Measurements from ENCODE around the gene MARCHF9.
A peak's percentile ranks its signal among the peaks of the same experiment; 100 is the strongest.
"Not testable (repeated sequence)": the region's sequence is repeated elsewhere in the genome, so short reads cannot be mapped to it uniquely, and the experiment has no call there.

MARCHF9 gene

GRCh38 chr12:57771873-57772428 is 17.0 kb downstream of the MARCHF9 start, which contains the start of gene METTL1:
Gene METTL1, minus strand, starts transcription at chr12:57772105. Its CDS starts 22 bp downstream, at chr12:57772083.
- H3K27me3 ChIP-seq (replicated peaks in 2 of 5; ENCODE audit: control insufficient read depth in 4 of 5, insufficient read depth in 5 of 5, low read length in 4 of 5) = peaks cover 0 to 9% (median 2%) of the 10 kb centered on the region in 5 experiments
- WGBS (ENCODE audit: insufficient coverage) = 0% methylated on average over 18 of the region's 28 CpGs
- peaks cover 2 to 23% (median 19%) of the 10 kb centered on the region in 4 experiments for H3K4me1 ChIP-seq (ENCODE audit: control extremely low read depth in 1 of 4, control insufficient read depth in 4 of 4, insufficient read depth in 4 of 4, low read length in 3 of 4)
- H3K9me3 ChIP-seq (ENCODE audit: control extremely low read depth in 1 of 5, control insufficient read depth in 4 of 5, insufficient read depth in 2 of 5, low read depth in 1 of 5, low read length in 4 of 5) = no peaks in the 10 kb centered on the region
- ChIA-PET POLR2A (interaction anchor here (0.8 to 1.5 kb wide), 4 partner anchors 11 to 20 kb away, joined by 3 to 8 read pairs (median 4); partner anchors contain the start of genes CDK4, MARCHF9 and TSFM), CTCF (interaction anchor here (0.6 to 10.4 kb wide), 4 partner anchors 9 to 61 kb away, joined by 3 to 74 read pairs (median 6); partner anchors contain the start of gene TSFM)
- peak within 1 kb of the TSS; percentile 86 to 96 (median 93) for H3K4me3 ChIP-seq (ENCODE audit: control insufficient read depth in 1 of 7, extremely low read depth in 1 of 7, insufficient read depth in 4 of 7, low read depth in 2 of 7, low read length in 6 of 7)
- peak; percentile 97 to 99 (median 98) for DNase-seq
- peak within 1 kb of the TSS; percentile 64 to 88 for H3K27ac ChIP-seq (ENCODE audit: insufficient read depth in 1 of 2, low read depth in 1 of 2, low read length in 2 of 2, poor library complexity in 1 of 2, severe bottlenecking in 2 of 2)
- H3K36me3 ChIP-seq (ENCODE audit: control insufficient read depth in 4 of 4, insufficient read depth in 4 of 4, low read length in 3 of 4) = peaks cover 5 to 25% (median 13%) of the 10 kb centered on the region in 4 experiments

DNA sequence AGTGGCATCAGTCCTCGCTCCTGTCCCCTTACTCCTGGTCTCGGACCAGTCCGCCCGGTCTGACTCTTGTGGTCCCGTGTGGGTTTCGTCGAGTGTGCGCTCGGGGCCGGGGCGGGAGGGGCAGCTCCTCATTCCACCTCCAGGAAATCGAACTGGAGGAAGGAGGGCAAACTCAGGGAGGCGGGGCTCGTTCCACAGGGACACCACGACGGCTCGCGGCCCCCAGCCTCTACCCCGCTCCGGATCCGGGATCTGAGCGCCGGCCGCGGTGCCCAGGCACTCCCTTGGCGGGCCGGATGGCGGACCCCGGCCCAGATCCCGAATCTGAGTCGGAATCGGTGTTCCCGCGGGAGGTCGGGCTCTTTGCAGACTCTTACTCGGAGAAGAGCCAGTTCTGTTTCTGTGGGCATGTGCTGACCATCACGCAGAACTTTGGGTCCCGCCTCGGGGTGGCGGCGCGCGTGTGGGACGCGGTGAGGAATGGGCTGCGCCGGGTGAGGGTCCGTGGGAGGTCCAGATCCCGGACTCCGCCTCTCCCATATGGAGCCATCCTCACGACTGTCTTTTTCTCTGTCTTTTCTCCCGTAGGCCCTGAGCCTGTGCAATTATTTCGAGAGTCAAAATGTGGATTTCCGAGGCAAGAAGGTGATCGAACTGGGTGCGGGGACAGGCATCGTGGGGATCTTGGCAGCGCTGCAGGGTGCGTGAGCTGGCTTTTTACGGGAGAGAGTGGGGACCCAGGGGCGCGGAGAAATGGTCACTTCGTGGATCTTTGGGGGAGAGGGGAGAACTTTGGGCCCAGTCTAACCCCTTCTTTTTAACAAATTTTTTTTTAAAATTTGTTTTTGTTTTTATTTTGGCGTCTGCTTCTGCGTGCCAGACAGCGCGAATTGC is 17.8 kb downstream of the MARCHF9 start, which contains the start of gene EEF1AKMT3:
EEF1AKMT3 (plus strand) TSS at position 186 of the 894 bp plus-strand sequence; CDS start at position 297, 111 bp downstream.
- Histone ChIP-seq H3K27ac (ENCODE audit: insufficient read depth in 1 of 2, low read depth in 1 of 2, low read length in 2 of 2, poor library complexity in 1 of 2, severe bottlenecking in 2 of 2) (peak within 1 kb of the TSS; percentile 64 to 88), H3K27me3 (replicated peaks in 2 of 5; ENCODE audit: control insufficient read depth in 4 of 5, insufficient read depth in 5 of 5, low read length in 4 of 5) (peaks cover 0 to 2% (median 0%) of the 10 kb centered on the region in 5 experiments), H3K4me3 (ENCODE audit: control insufficient read depth in 1 of 7, extremely low read depth in 1 of 7, insufficient read depth in 4 of 7, low read depth in 2 of 7, low read length in 6 of 7) (peak within 1 kb of the TSS; percentile 86 to 96 (median 93)), H3K4me1 (ENCODE audit: control extremely low read depth in 1 of 4, control insufficient read depth in 4 of 4, insufficient read depth in 4 of 4, low read length in 3 of 4) (peaks cover 2 to 23% (median 18%) of the 10 kb centered on the region in 4 experiments), H3K9me3 (ENCODE audit: control extremely low read depth in 1 of 5, control insufficient read depth in 4 of 5, insufficient read depth in 2 of 5, low read depth in 1 of 5, low read length in 4 of 5) (no peaks in the 10 kb centered on the region), H3K36me3 (ENCODE audit: control insufficient read depth in 4 of 4, insufficient read depth in 4 of 4, low read length in 3 of 4) (peaks cover 5 to 25% (median 13%) of the 10 kb centered on the region in 4 experiments)
- peak in 1 of 3 donors; percentile 41 for DNase-seq
- CTCF ChIA-PET = interaction anchor here (0.6 to 10.4 kb wide), 4 partner anchors 8 to 60 kb away, joined by 3 to 74 read pairs (median 6); partner anchors contain the start of gene TSFM
- POLR2A ChIA-PET = interaction anchor here (0.8 to 1.5 kb wide), 4 partner anchors 10 to 21 kb away, joined by 3 to 8 read pairs (median 4); partner anchors contain the start of genes CDK4, MARCHF9 and TSFM
- 0% methylated on average over 56 of the region's 67 CpGs for WGBS (ENCODE audit: insufficient coverage)

- POLR2A ChIA-PET; H3K27ac ChIP-seq (ENCODE audit: insufficient read depth in 1 of 2, low read depth in 1 of 2, low read length in 2 of 2, poor library complexity in 1 of 2, severe bottlenecking in 2 of 2): not testable (repeated sequence)
- CTCF ChIA-PET = interaction anchor here (2.5 to 10.4 kb wide), 2 partner anchors 13 to 18 kb away, joined by 15 to 74 read pairs; no protein-coding TSS in a partner anchor
Observed at GRCh38 chr12:57774634-57775033, 19.7 kb downstream of the MARCHF9 start.

DNA sequence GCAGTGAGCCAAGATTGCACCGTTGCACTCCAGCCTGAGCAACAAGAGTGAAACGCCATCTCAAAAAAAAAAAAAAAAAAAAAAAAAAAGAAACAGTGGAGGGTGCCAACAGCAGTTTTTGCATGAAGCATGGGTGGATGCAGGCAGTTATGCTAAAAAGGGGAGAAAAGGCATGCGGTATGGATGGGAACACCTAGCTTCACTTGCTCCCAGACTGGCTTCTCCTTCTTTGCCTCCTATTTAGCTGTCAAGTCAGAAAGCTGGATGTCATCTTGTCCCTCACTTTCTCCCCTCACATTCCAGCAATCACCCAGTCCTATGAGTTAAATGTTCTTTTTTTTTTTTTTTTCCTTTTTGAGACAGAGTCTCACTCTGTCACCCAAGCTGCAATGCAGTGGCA is 20.1 kb downstream of the MARCHF9 start:
- no peak for DNase-seq
- ChIA-PET CTCF (interaction anchor here (2.5 to 10.4 kb wide), 2 partner anchors 13 to 18 kb away, joined by 15 to 74 read pairs; no protein-coding TSS in a partner anchor), POLR2A (no interaction called here)
- peaks cover 2 to 23% (median 18%) of the 10 kb centered on the region in 4 experiments for H3K4me1 ChIP-seq (ENCODE audit: control extremely low read depth in 1 of 4, control insufficient read depth in 4 of 4, insufficient read depth in 4 of 4, low read length in 3 of 4)
- H3K27me3 ChIP-seq (replicated peaks in 2 of 5; ENCODE audit: control insufficient read depth in 4 of 5, insufficient read depth in 5 of 5, low read length in 4 of 5) = no peaks in the 10 kb centered on the region
- 100% methylated on average over 1 of the region's 3 CpGs for WGBS (ENCODE audit: insufficient coverage)
- H3K27ac ChIP-seq (ENCODE audit: insufficient read depth in 1 of 2, low read depth in 1 of 2, low read length in 2 of 2, poor library complexity in 1 of 2, severe bottlenecking in 2 of 2) = no peak overlapping the region
- H3K9me3 ChIP-seq (ENCODE audit: control extremely low read depth in 1 of 5, control insufficient read depth in 4 of 5, insufficient read depth in 2 of 5, low read depth in 1 of 5, low read length in 4 of 5) = no peaks in the 10 kb centered on the region
- peaks cover under 1 to 13% (median 2%) of the 10 kb centered on the region in 4 experiments for H3K36me3 ChIP-seq (ENCODE audit: control insufficient read depth in 4 of 4, insufficient read depth in 4 of 4, low read length in 3 of 4)
- H3K4me3 ChIP-seq (ENCODE audit: control insufficient read depth in 1 of 7, extremely low read depth in 1 of 7, insufficient read depth in 4 of 7, low read depth in 2 of 7, low read length in 6 of 7) = no peak overlapping the region

More at GRCh38 chr12:57774634-57775033, 19.7 kb downstream of the MARCHF9 start:
- Histone ChIP-seq H3K4me1 (ENCODE audit: control extremely low read depth in 1 of 4, control insufficient read depth in 4 of 4, insufficient read depth in 4 of 4, low read length in 3 of 4) (peaks cover 2 to 23% (median 18%) of the 10 kb centered on the region in 4 experiments), H3K36me3 (ENCODE audit: control insufficient read depth in 4 of 4, insufficient read depth in 4 of 4, low read length in 3 of 4) (peaks cover 3 to 12% (median 4%) of the 10 kb centered on the region in 4 experiments)
- not testable (repeated sequence) for H3K9me3 ChIP-seq (ENCODE audit: control extremely low read depth in 1 of 5, control insufficient read depth in 4 of 5, insufficient read depth in 2 of 5, low read depth in 1 of 5, low read length in 4 of 5); H3K27me3 ChIP-seq (replicated peaks in 2 of 5; ENCODE audit: control insufficient read depth in 4 of 5, insufficient read depth in 5 of 5, low read length in 4 of 5); H3K4me3 ChIP-seq (ENCODE audit: control insufficient read depth in 1 of 7, extremely low read depth in 1 of 7, insufficient read depth in 4 of 7, low read depth in 2 of 7, low read length in 6 of 7); DNase-seq
- WGBS (ENCODE audit: insufficient coverage) = no CpG with 5 or more reads among the region's 11 CpGs

DNA sequence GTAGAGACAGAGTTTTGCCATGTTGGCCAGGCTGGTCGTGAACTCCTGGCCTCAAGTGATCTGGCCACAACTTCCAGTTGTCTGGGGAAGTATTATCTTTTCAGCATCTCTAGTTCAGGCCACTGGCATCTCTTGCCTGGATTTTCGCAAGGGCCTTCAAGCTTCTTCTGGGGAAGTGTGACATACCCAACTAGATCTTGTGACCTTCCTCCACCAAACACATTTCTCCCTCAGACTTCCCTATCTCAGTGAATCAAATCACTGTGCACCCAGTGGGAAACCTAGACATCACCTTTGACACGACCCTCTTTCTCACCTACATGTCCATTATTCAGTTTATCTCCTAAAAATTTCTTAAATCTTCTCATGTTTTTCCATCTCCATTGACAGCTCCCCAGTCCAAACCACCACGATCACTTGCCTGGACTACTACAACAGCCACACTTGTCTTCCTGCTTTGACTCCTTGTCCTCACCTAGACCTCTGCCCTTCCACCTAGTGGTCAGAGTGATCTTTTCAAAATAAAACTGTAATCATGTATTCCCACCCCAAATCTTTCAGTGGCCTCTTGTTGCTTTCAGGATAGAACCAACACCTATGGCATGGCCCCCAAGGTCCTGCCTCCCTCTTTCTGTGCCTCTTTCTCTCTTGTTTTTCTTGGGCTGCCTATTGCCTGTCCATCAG is 20.8 kb downstream of the MARCHF9 start:
- H3K4me3 ChIP-seq (ENCODE audit: control insufficient read depth in 1 of 7, extremely low read depth in 1 of 7, insufficient read depth in 4 of 7, low read depth in 2 of 7, low read length in 6 of 7) = no peak overlapping the region
- no peaks in the 10 kb centered on the region for H3K9me3 ChIP-seq (ENCODE audit: control extremely low read depth in 1 of 5, control insufficient read depth in 4 of 5, insufficient read depth in 2 of 5, low read depth in 1 of 5, low read length in 4 of 5)
- WGBS (ENCODE audit: insufficient coverage) = 100% methylated on average over 3 of the region's 4 CpGs
- H3K27ac ChIP-seq (ENCODE audit: insufficient read depth in 1 of 2, low read depth in 1 of 2, low read length in 2 of 2, poor library complexity in 1 of 2, severe bottlenecking in 2 of 2) = no peak overlapping the region
- POLR2A ChIA-PET = no interaction called here
- peaks cover 0 to 14% (median 2%) of the 10 kb centered on the region in 4 experiments for H3K36me3 ChIP-seq (ENCODE audit: control insufficient read depth in 4 of 4, insufficient read depth in 4 of 4, low read length in 3 of 4)
- H3K27me3 ChIP-seq (replicated peaks in 2 of 5; ENCODE audit: control insufficient read depth in 4 of 5, insufficient read depth in 5 of 5, low read length in 4 of 5) = no peaks in the 10 kb centered on the region
- H3K4me1 ChIP-seq (ENCODE audit: control extremely low read depth in 1 of 4, control insufficient read depth in 4 of 4, insufficient read depth in 4 of 4, low read length in 3 of 4) = peaks cover 2 to 28% (median 20%) of the 10 kb centered on the region in 4 experiments
- no peak for DNase-seq
- CTCF ChIA-PET = interaction anchor here (2.5 to 10.4 kb wide), 2 partner anchors 14 to 19 kb away, joined by 15 to 74 read pairs; no protein-coding TSS in a partner anchor

DNA sequence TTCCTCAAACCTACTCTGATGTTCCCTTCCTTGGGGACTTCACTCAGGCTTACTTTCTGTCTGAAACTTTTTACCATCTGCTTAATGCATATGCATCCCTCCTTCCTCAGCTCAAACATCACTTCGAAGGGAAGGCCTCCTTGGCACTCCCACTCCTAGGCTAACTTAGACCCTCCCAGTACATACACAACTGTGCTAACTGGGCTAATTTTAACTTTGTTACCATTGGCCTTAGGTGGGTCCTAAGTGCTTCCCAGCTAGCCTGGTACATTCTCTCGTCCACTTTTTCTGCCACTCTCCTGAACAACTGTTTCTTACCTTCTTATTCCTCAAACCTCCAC is 21.3 kb downstream of the MARCHF9 start:
- ChIA-PET CTCF (interaction anchor here (2.5 to 10.4 kb wide), 2 partner anchors 14 to 19 kb away, joined by 15 to 74 read pairs; no protein-coding TSS in a partner anchor), POLR2A (no interaction called here)
- DNase-seq = no peak
- WGBS (ENCODE audit: insufficient coverage) = 92% methylated on average over 2 of the region's 2 CpGs
- H3K36me3 ChIP-seq (ENCODE audit: control insufficient read depth in 4 of 4, insufficient read depth in 4 of 4, low read length in 3 of 4) = peaks cover 0 to 12% (median 2%) of the 10 kb centered on the region in 4 experiments
- H3K4me3 ChIP-seq (ENCODE audit: control insufficient read depth in 1 of 7, extremely low read depth in 1 of 7, insufficient read depth in 4 of 7, low read depth in 2 of 7, low read length in 6 of 7) = no peak overlapping the region
- no peaks in the 10 kb centered on the region for H3K9me3 ChIP-seq (ENCODE audit: control extremely low read depth in 1 of 5, control insufficient read depth in 4 of 5, insufficient read depth in 2 of 5, low read depth in 1 of 5, low read length in 4 of 5)
- peaks cover under 1 to 28% (median 20%) of the 10 kb centered on the region in 4 experiments for H3K4me1 ChIP-seq (ENCODE audit: control extremely low read depth in 1 of 4, control insufficient read depth in 4 of 4, insufficient read depth in 4 of 4, low read length in 3 of 4)
- no peak overlapping the region for H3K27ac ChIP-seq (ENCODE audit: insufficient read depth in 1 of 2, low read depth in 1 of 2, low read length in 2 of 2, poor library complexity in 1 of 2, severe bottlenecking in 2 of 2)
- no peaks in the 10 kb centered on the region for H3K27me3 ChIP-seq (replicated peaks in 2 of 5; ENCODE audit: control insufficient read depth in 4 of 5, insufficient read depth in 5 of 5, low read length in 4 of 5)

All from common myeloid progenitor, CD34-positive (primary cell).